CD14-positive monocyte (primary cell): ENCODE results near the gene FGF7. TPM values are rescaled to one million over a fixed set of nuclear protein-coding genes. Genes with fewer than 3 reads are reported as not detected.

ENCODE experiments used
- DNase-seq, 3 donors: peaks; one replicate each; pipeline ENCODE4 v3.0.0-alpha.2; 2011 to 2022
- H2AFZ ChIP-seq: 2 replicates; pipeline ENCODE4 v1.6.0; 2012; ENCODE audit warnings: mild to moderate bottlenecking, low read depth, low read length, inconsistent platforms; ENCODE audit not compliant: insufficient read depth, poor library complexity, severe bottlenecking
- H3K27ac ChIP-seq, 2 donors: 1 replicate in 1 of 2; 2 replicates in 1 of 2; pipeline ENCODE4 v1.5.1; 2012 to 2013; ENCODE audit warnings: low read length in 2 of 2, control low read depth in 1 of 2, inconsistent platforms in 1 of 2, low read depth in 1 of 2, mild to moderate bottlenecking in 1 of 2
- H3K27me3 ChIP-seq, 2 donors: one replicate each; pipeline versions ENCODE4 v1.6.0 to v1.6.1; 2011 to 2013; ENCODE audit warnings: low read length in 2 of 2; ENCODE audit not compliant: control insufficient read depth in 2 of 2, insufficient read depth in 2 of 2
- H3K36me3 ChIP-seq, 2 donors: replicated peaks in 1 of 2; 1 replicate in 1 of 2; 2 replicates in 1 of 2; pipeline versions ENCODE4 v1.5.1 to v1.6.1; 2012 to 2013; ENCODE audit warnings: low read length in 2 of 2, control low read depth in 1 of 2, inconsistent platforms in 1 of 2, mild to moderate bottlenecking in 1 of 2; ENCODE audit not compliant: insufficient read depth in 2 of 2, control insufficient read depth in 1 of 2
- H3K4me1 ChIP-seq, 2 donors: 1 replicate in 1 of 2; 2 replicates in 1 of 2; pipeline versions ENCODE4 v1.5.1 to v1.6.1; 2012 to 2013; ENCODE audit warnings: low read length in 2 of 2, control low read depth in 1 of 2, inconsistent platforms in 1 of 2, mild to moderate bottlenecking in 1 of 2, moderate library complexity in 1 of 2; ENCODE audit not compliant: insufficient read depth in 2 of 2, control insufficient read depth in 1 of 2
- H3K4me2 ChIP-seq: replicated peaks from 2 replicates; pipeline ENCODE3; 2012; ENCODE audit warnings: low read length, moderate library complexity, mild to moderate bottlenecking; ENCODE audit not compliant: poor library complexity, severe bottlenecking; ENCODE audit errors: extremely low read depth
- H3K4me3 ChIP-seq, 3 experiments: fragments of 200-600 bp in 1 of 3; sonication (generic) in 1 of 3; replicated peaks in 1 of 3; 1 replicate in 2 of 3; 2 replicates in 1 of 3; pipeline ENCODE4 v1.5.1; 2011 to 2013; ENCODE audit warnings: low read length in 3 of 3, mild to moderate bottlenecking in 3 of 3, control low read depth in 2 of 3, low read depth in 2 of 3, inconsistent platforms in 1 of 3, moderate library complexity in 1 of 3
- H3K79me2 ChIP-seq: 2 replicates; pipeline ENCODE4 v1.6.0; 2012; ENCODE audit warnings: mild to moderate bottlenecking, control low read depth, inconsistent platforms, low read length, moderate library complexity; ENCODE audit not compliant: insufficient read depth
- H3K9ac ChIP-seq: 2 replicates; pipeline ENCODE4 v1.6.0; 2017; ENCODE audit warnings: low read length, mild to moderate bottlenecking; ENCODE audit not compliant: insufficient read depth, poor library complexity, severe bottlenecking
- H3K9me3 ChIP-seq, 2 donors: replicated peaks in 1 of 2; 1 replicate in 1 of 2; 2 replicates in 1 of 2; pipeline versions ENCODE4 v1.5.1 to v1.6.1; 2012 to 2013; ENCODE audit warnings: low read length in 2 of 2, control low read depth in 1 of 2; ENCODE audit not compliant: control insufficient read depth in 1 of 2, insufficient read depth in 1 of 2
- H4K20me1 ChIP-seq: 2 replicates; pipeline ENCODE4 v1.6.0; 2012; ENCODE audit warnings: mild to moderate bottlenecking, low read length, control low read depth, moderate library complexity; ENCODE audit not compliant: insufficient read depth
- H3K27ac Mint-ChIP-seq, 7 donors: one replicate each; pipeline ENCODE4 v1.8.0; 2020; ENCODE audit warnings: mild to moderate bottlenecking in 7 of 7, mixed read lengths in 7 of 7, moderate library complexity in 6 of 7, inconsistent platforms in 2 of 7
- H3K27me3 Mint-ChIP-seq, 3 donors: one replicate each; pipeline ENCODE4 v1.8.0; 2021 to 2022; ENCODE audit warnings: low read depth in 3 of 3, mild to moderate bottlenecking in 3 of 3, mixed read lengths in 3 of 3, moderate library complexity in 3 of 3, inconsistent platforms in 1 of 3
- H3K36me3 Mint-ChIP-seq, 2 donors: one replicate each; pipeline ENCODE4 v1.8.0; 2020; ENCODE audit warnings: mixed read lengths in 2 of 2, inconsistent platforms in 1 of 2, mild to moderate bottlenecking in 1 of 2
- H3K4me1 Mint-ChIP-seq: one replicate; pipeline ENCODE4 v1.8.0; 2020; ENCODE audit warnings: mild to moderate bottlenecking, mixed read lengths
- H3K4me3 Mint-ChIP-seq, 2 donors: one replicate each; pipeline ENCODE4 v1.8.0; 2020; ENCODE audit warnings: mild to moderate bottlenecking in 2 of 2, mixed read lengths in 2 of 2, moderate library complexity in 1 of 2
- H3K9me3 Mint-ChIP-seq, 7 donors: one replicate each; pipeline ENCODE4 v1.8.0; 2020 to 2022; ENCODE audit warnings: mixed read lengths in 7 of 7, mild to moderate bottlenecking in 6 of 7, moderate library complexity in 6 of 7, inconsistent platforms in 2 of 7
- WGBS: methylation state at CpG from one replicate; pipeline ENCODE4 v1.1.5; 2013; ENCODE audit warnings: missing lambda C conversion rate; ENCODE audit not compliant: insufficient coverage; 5-methylcytosine and 5-hydroxymethylcytosine counted together
- intact Hi-C, 2 donors: fragments of 100-400 bp; cut with micrococcal nuclease; formaldehyde crosslinking; loops; one replicate each; pipeline versions ENCODE4 v1.15.0 to v1.15.1; 2023
- polyA plus RNA-seq, 3 donors: library from polyadenylated mRNA; depleted of rRNA in 1 of 3; unstranded in 2 of 3; stranded (reverse) in 1 of 3; fragments of 300-500 nt in 2 of 3; fragments of >200 nt in 1 of 3; fragmentation: Illumina TruSeq in 2 of 3; gene quantifications; 1 replicate in 2 of 3; 2 replicates in 1 of 3; pipeline ENCODE4 v1.2.3, GENCODE V29; 2012 to 2021
- TF ChIP-seq, protein P1 (sequence below): fragments of 200-600 bp; IDR thresholded peaks from one replicate; pipeline ENCODE4 v1.8.0; 2022; ENCODE audit warnings: antibody characterized with exemption, mild to moderate bottlenecking

The FGF7 gene
- polyA plus RNA-seq, 3 donors, result not detected

DNA sequence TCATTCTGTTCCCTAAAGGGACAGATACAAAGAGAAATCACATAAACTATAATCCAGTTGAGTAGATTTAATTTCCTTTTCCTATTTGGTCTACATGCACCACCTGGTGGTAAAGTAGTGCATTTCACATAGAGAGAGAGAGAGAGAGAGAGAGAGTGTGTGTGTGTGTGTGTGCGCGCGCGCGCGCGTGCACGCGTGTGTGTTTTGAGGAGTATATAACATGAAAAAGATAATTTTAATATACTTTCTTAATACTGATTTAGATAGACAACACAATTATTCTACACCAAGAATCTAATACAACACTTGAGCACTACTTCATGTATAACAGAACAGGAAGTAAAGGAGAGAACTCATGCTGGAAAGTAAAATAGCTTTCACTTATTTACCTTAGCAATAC lies 1.1 kb upstream of the FGF7 start:
- H3K9me3 ChIP-seq, result peaks cover 0 to 3% of the 10 kb centered on the region in 2 donors

DNA sequence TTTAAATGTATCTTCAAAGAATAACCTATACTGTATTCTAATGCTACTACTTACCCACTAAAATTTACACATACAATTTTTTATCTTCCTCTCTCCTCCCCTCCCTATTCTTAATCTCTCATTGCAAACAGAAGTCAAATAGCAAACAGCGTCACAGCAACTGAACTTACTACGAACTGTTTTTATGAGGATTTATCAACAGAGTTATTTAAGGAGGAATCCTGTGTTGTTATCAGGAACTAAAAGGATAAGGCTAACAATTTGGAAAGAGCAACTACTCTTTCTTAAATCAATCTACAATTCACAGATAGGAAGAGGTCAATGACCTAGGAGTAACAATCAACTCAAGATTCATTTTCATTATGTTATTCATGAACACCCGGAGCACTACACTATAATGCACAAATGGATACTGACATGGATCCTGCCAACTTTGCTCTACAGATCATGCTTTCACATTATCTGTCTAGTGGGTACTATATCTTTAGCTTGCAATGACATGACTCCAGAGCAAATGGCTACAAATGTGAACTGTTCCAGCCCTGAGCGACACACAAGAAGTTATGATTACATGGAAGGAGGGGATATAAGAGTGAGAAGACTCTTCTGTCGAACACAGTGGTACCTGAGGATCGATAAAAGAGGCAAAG lies 984 bp downstream of the FGF7 start:
- H3K36me3 ChIP-seq, result no peaks in the 10 kb centered on the region
- no peaks in the 10 kb centered on the region for H3K4me1 Mint-ChIP-seq
- H3K4me2 ChIP-seq, result no peak overlapping the region
- H3K79me2 ChIP-seq, result no peaks in the 10 kb centered on the region
- H3K36me3 Mint-ChIP-seq, result no peaks in the 10 kb centered on the region
- no peaks in the 10 kb centered on the region for H4K20me1 ChIP-seq
- intact Hi-C loops, result no loop called here
- no peak overlapping the region for H3K27ac ChIP-seq
- no peak overlapping the region for H3K9ac ChIP-seq
- H2AFZ ChIP-seq, result no peak overlapping the region
- H3K9me3 Mint-ChIP-seq, result peaks cover 0 to 5% (median 3%) of the 10 kb centered on the region in 7 donors
- H3K9me3 ChIP-seq, result peaks cover 0 to 3% of the 10 kb centered on the region in 2 donors
- DNase-seq, result no peak
- H3K27me3 Mint-ChIP-seq, result peaks cover 0 to 2% (median 0%) of the 10 kb centered on the region in 3 donors
- no peaks in the 10 kb centered on the region for H3K27me3 ChIP-seq
- 63% methylated on average over 1 of the region's 6 CpGs for WGBS
- no peak overlapping the region for H3K27ac Mint-ChIP-seq
- H3K4me1 ChIP-seq, result no peaks in the 10 kb centered on the region
- TF ChIP-seq, protein P1, sequence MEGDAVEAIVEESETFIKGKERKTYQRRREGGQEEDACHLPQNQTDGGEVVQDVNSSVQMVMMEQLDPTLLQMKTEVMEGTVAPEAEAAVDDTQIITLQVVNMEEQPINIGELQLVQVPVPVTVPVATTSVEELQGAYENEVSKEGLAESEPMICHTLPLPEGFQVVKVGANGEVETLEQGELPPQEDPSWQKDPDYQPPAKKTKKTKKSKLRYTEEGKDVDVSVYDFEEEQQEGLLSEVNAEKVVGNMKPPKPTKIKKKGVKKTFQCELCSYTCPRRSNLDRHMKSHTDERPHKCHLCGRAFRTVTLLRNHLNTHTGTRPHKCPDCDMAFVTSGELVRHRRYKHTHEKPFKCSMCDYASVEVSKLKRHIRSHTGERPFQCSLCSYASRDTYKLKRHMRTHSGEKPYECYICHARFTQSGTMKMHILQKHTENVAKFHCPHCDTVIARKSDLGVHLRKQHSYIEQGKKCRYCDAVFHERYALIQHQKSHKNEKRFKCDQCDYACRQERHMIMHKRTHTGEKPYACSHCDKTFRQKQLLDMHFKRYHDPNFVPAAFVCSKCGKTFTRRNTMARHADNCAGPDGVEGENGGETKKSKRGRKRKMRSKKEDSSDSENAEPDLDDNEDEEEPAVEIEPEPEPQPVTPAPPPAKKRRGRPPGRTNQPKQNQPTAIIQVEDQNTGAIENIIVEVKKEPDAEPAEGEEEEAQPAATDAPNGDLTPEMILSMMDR, result no peak
- H3K4me3 ChIP-seq, result no peak overlapping the region
- H3K4me3 Mint-ChIP-seq, result no peak overlapping the region

More for the DNA sequence above, 1.1 kb upstream of the FGF7 start:
- Histone ChIP-seq H3K79me2 (no peaks in the 10 kb centered on the region), H3K27ac (no peak overlapping the region), H3K27me3 (no peaks in the 10 kb centered on the region), H3K9ac (no peak overlapping the region), H2AFZ (no peak overlapping the region), H3K4me3 (peak overlapping the region in 2 of 3 experiments; percentile 9 to 13), H3K36me3 (no peaks in the 10 kb centered on the region), H4K20me1 (no peaks in the 10 kb centered on the region), H3K4me2 (no peak overlapping the region), H3K4me1 (no peaks in the 10 kb centered on the region)
- intact Hi-C loops, result no loop called here
- H3K4me3 Mint-ChIP-seq, result peak overlapping the region; percentile 44 to 70
- H3K9me3 Mint-ChIP-seq, result peaks cover 0 to 7% (median 3%) of the 10 kb centered on the region in 7 donors
- DNase-seq, result peak; percentile 6 to 30 (median 14)
- no peaks in the 10 kb centered on the region for H3K4me1 Mint-ChIP-seq
- H3K27me3 Mint-ChIP-seq, result peaks cover 0 to 2% (median 1%) of the 10 kb centered on the region in 3 donors
- no peaks in the 10 kb centered on the region for H3K36me3 Mint-ChIP-seq
- TF ChIP-seq, protein P1, result peak; percentile 84
- WGBS, result no CpG with 5 or more reads among the region's 9 CpGs
- H3K27ac Mint-ChIP-seq, result no peak overlapping the region
